HG03354 (cell line): Measurements from ENCODE around the gene ARPC2.

ENCODE experiments used
- ATAC-seq: cut with Tn5 transposase; IDR thresholded peaks from one replicate; pipeline ENCODE4 v1.9.1; 2021; ENCODE audit warnings: mild to moderate bottlenecking; ENCODE audit not compliant: unreplicated experiment, poor library complexity, severe bottlenecking

ARPC2 gene

DNA sequence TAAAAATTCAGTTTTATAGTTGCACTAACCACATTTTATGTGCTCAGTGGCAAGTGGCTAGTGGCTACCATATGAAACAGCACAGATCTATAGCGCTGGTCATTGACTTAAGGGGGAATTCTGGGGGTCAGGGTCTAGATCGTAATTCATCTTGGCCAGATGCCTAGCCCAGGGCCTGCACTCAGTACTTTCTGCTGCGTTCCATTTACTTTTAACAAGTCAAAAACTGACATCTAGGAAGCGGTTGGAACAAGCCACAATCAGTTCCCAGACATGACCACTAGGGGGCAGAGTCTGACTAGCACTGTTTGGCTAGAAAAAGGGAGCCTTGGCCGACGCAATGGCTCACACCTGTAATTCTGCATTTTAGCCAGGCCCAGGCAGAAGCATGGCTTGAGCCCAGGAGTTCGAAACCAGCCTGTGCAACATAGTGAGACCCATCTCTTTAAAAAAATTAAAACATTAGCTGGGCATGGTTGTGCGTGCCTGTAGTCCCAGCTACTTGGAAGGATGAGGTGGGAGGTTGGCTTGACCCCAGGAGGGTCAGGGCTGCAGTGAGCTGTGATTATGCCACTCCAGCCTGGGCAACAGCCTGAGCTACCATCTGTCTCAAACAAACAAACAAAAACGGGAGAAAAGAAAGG is 84.3 kb downstream of the ARPC2 start:
- ATAC-seq = peak; percentile 83
